Measurements from ENCODE around the gene DENND6B. TPM values are rescaled to one million over a fixed set of nuclear protein-coding genes. Genes with fewer than 3 reads are reported as not detected.

Gene DENND6B
- total and polyA plus RNA-seq, 2 of the 13 experiments (the other 11 are each of a cell fraction or from before 2014, with no cell fraction given), result 0.95 to 3.8 TPM

GRCh38 chr22:50306753-50307749 lies 19.8 kb downstream of the DENND6B start, which contains the start of gene PLXNB2 (continued):
- TF ChIP-seq ZNF264 (CRISPR knock-in tag; IDR thresholded peaks at IDR 0.05) (no peak), ETV5 (CRISPR knock-in tag; IDR thresholded peaks at IDR 0.05; ENCODE audit: borderline replicate concordance) (no peak), ZNF782 (CRISPR knock-in tag; IDR thresholded peaks at IDR 0.05; ENCODE audit: borderline replicate concordance) (0 out of 2 replicates have a peak, but pooled peaks have one; percentile 41), GFI1 (CRISPR knock-in tag; IDR thresholded peaks at IDR 0.05; ENCODE audit: borderline replicate concordance) (peak; percentile 19; the same call in 1 of the 2 replicates), ZMAT3 (CRISPR knock-in tag; conservative IDR thresholded peaks at IDR 0.05) (no peak), ZNF318 (CRISPR knock-in tag; IDR thresholded peaks at IDR 0.05) (no peak), ZBTB8A (CRISPR knock-in tag; IDR thresholded peaks at IDR 0.05; ENCODE audit: borderline replicate concordance, low read depth) (no peak), ERF (CRISPR knock-in tag; IDR thresholded peaks at IDR 0.05) (no peak), ZFP82 (CRISPR knock-in tag; IDR thresholded peaks at IDR 0.05; ENCODE audit: borderline replicate concordance) (peak; percentile 76; the same call in 1 of the 2 replicates), SALL2 (CRISPR knock-in tag; IDR thresholded peaks at IDR 0.05) (no peak; the same call in 1 of the 2 replicates), SP140L (CRISPR knock-in tag; IDR thresholded peaks at IDR 0.05; ENCODE audit: borderline replicate concordance) (no peak), ZBTB43 (CRISPR knock-in tag; conservative IDR thresholded peaks at IDR 0.05) (no peak), MED8 (CRISPR knock-in tag; IDR thresholded peaks at IDR 0.05; ENCODE audit: insufficient replicate concordance) (no peak), ZNF607 (CRISPR knock-in tag; IDR thresholded peaks at IDR 0.05; ENCODE audit: borderline replicate concordance) (no peak), ZNF292 (CRISPR knock-in tag; IDR thresholded peaks at IDR 0.05; ENCODE audit: borderline replicate concordance, low read depth) (no peak), THAP8 (CRISPR knock-in tag; IDR thresholded peaks at IDR 0.05; ENCODE audit: borderline replicate concordance) (no peak)

Measured in HepG2 (cell line).